Measurements from ENCODE around the gene CRYBG3. TPM values are rescaled to one million over a fixed set of nuclear protein-coding genes. Genes with fewer than 3 reads are reported as not detected.

CRYBG3 gene
- total RNA-seq, 1 experiment from 2014 or later, result 17.2 TPM

GRCh38 chr3:97810779-97811390 lies 10.9 kb upstream of the CRYBG3 start:
- CTCF ChIA-PET, result interaction anchor here (0.6 kb wide), 1 partner anchor 42 kb away, joined by 3 read pairs; no protein-coding TSS in a partner anchor
- POLR2A ChIA-PET (ENCODE audit: unreplicated experiment), result no interaction called here

DNA sequence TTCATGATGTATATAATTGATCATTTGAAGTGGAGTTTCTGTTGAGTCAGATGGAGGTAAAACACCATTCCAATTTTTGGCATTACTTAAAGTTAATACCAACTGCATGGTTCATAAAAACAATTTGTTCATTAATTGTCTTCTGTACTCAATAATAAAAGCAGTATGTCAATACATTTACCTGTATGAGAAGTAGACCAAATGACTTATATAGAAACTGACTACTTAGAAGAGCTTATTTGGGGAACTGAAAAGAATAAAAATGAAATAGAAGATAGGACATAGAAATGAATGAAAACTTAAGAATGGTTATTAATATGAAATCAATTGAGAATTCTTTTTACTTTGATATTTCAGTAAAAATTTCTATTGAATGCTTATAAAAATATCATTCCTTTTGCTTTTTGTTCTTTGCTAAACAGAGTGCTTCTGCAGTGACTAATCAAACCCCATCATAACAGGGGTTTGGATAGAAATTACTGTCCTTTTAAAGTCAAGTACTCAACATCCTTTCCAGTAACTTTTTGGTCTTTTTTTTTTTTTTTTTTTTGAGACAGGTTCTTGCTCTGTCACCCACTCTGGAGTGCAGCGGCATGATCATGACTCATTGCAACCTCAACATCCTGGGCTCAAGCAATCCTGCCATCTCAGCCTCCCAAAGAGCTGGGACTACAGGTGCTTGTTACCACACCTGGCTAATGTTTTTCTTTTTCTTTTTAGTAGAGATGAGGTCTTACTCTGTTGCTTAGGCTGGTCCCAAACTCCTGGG lies 6.5 kb upstream of the CRYBG3 start:
- POLR2A ChIA-PET (ENCODE audit: unreplicated experiment), result interaction anchor here (0.6 to 0.7 kb wide), 2 partner anchors 163 to 1606 kb away, joined by 4 read pairs; no protein-coding TSS in a partner anchor

More at GRCh38 chr3:97810779-97811390, 10.9 kb upstream of the CRYBG3 start:
- Histone ChIP-seq H2AFZ (no peak overlapping the region), H3K4me1 (replicated peaks; ENCODE audit: insufficient read depth) (peaks cover 19% of the 10 kb centered on the region), H3K36me3 (ENCODE audit: low read depth) (no peaks in the 10 kb centered on the region), H4K20me1 (ENCODE audit: insufficient read depth) (no peaks in the 10 kb centered on the region), H3K27ac (no peak overlapping the region), H3K4me3 (no peak overlapping the region), H3K79me2 (ENCODE audit: low read depth) (no peaks in the 10 kb centered on the region), H3K27me3 (ENCODE audit: insufficient read depth, low read depth) (no peaks in the 10 kb centered on the region), H3K9me2 (ENCODE audit: insufficient read depth) (no peaks in the 10 kb centered on the region; the same call in 1 of the 2 replicates), H3K9me3 (ENCODE audit: insufficient read depth, low read depth) (no peaks in the 10 kb centered on the region; the same call in 1 of the 2 replicates), H3K4me2 (no peak overlapping the region), H3F3A (ENCODE audit: insufficient read depth, low read depth) (no peaks in the 10 kb centered on the region; the same call in 1 of the 2 replicates)
- TF ChIP-seq, protein P1, sequence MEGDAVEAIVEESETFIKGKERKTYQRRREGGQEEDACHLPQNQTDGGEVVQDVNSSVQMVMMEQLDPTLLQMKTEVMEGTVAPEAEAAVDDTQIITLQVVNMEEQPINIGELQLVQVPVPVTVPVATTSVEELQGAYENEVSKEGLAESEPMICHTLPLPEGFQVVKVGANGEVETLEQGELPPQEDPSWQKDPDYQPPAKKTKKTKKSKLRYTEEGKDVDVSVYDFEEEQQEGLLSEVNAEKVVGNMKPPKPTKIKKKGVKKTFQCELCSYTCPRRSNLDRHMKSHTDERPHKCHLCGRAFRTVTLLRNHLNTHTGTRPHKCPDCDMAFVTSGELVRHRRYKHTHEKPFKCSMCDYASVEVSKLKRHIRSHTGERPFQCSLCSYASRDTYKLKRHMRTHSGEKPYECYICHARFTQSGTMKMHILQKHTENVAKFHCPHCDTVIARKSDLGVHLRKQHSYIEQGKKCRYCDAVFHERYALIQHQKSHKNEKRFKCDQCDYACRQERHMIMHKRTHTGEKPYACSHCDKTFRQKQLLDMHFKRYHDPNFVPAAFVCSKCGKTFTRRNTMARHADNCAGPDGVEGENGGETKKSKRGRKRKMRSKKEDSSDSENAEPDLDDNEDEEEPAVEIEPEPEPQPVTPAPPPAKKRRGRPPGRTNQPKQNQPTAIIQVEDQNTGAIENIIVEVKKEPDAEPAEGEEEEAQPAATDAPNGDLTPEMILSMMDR (conservative IDR thresholded peaks at IDR 0.05), result no peak
- no peak for TF ChIP-seq EZH2 (IDR thresholded peaks at IDR 0.05; ENCODE audit: low read depth)
- peak in 1 of 2 experiments; percentile 59 for DNase-seq
- BruUV-seq (replicated peaks), result no TSS peak
- intact Hi-C loops (cut with micrococcal nuclease; ENCODE audit: unreplicated experiment), result no loop called here

DNA sequence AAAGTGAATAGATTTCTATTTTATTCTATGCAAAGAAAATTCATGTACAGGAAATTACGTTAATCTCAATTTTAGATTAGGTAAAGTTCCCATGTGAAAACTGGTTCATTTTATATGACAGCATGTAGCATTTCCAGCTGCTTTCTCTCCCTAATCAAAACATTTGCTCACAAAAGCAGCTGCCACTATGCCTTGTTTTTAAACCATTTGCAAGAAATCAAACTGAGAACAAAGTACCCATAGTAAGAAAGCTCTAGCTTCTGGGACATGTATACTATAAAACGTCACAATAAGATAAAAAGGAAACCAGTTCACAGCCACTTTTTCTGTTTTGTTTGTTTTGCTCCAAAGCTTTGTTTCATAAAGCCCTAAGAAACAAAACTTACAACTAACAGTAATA lies 5.0 kb upstream of the CRYBG3 start:
- Histone ChIP-seq H3K79me2 (ENCODE audit: low read depth) (no peaks in the 10 kb centered on the region), H2AFZ (no peak overlapping the region), H3K9me2 (ENCODE audit: insufficient read depth) (no peaks in the 10 kb centered on the region; the same call in 1 of the 2 replicates), H3K27me3 (ENCODE audit: insufficient read depth, low read depth) (no peaks in the 10 kb centered on the region), H3F3A (ENCODE audit: insufficient read depth, low read depth) (peaks cover 11% of the 10 kb centered on the region; the same call in 1 of the 2 replicates), H3K4me2 (no peak overlapping the region), H3K36me3 (ENCODE audit: low read depth) (no peaks in the 10 kb centered on the region), H3K27ac (no peak overlapping the region), H3K9me3 (ENCODE audit: insufficient read depth, low read depth) (no peaks in the 10 kb centered on the region; the same call in 1 of the 2 replicates), H3K4me3 (no peak overlapping the region), H3K4me1 (replicated peaks; ENCODE audit: insufficient read depth) (peaks cover 21% of the 10 kb centered on the region), H4K20me1 (ENCODE audit: insufficient read depth) (no peaks in the 10 kb centered on the region)
- no TSS peak for BruUV-seq (replicated peaks)
- ChIA-PET CTCF (interaction anchor here (0.6 kb wide), 1 partner anchor 180 kb away, joined by 3 read pairs; no protein-coding TSS in a partner anchor), POLR2A (ENCODE audit: unreplicated experiment) (interaction anchor here (0.6 kb wide), 1 partner anchor 147 kb away, joined by 6 read pairs; no protein-coding TSS in a partner anchor)
- no peak for DNase-seq
- intact Hi-C loops (cut with micrococcal nuclease; ENCODE audit: unreplicated experiment), result no loop called here
- TF ChIP-seq, protein P1 (conservative IDR thresholded peaks at IDR 0.05), result no peak
- no peak for TF ChIP-seq EZH2 (IDR thresholded peaks at IDR 0.05; ENCODE audit: low read depth)

More for the DNA sequence above, 6.5 kb upstream of the CRYBG3 start:
- no peaks in the 10 kb centered on the region for H3K27me3 ChIP-seq (ENCODE audit: insufficient read depth, low read depth)
- H3K36me3 ChIP-seq (ENCODE audit: low read depth), result no peaks in the 10 kb centered on the region
- H3K27ac ChIP-seq, result peak overlapping the region; percentile 36
- intact Hi-C loops (cut with micrococcal nuclease; ENCODE audit: unreplicated experiment), result no loop called here
- peak; percentile 66 to 88 for DNase-seq
- no TSS peak for BruUV-seq (replicated peaks)
- no peaks in the 10 kb centered on the region for H4K20me1 ChIP-seq (ENCODE audit: insufficient read depth)
- no peaks in the 10 kb centered on the region for H3K79me2 ChIP-seq (ENCODE audit: low read depth)
- H3K4me3 ChIP-seq, result no peak overlapping the region
- TF ChIP-seq, protein P1 (conservative IDR thresholded peaks at IDR 0.05), result no peak
- TF ChIP-seq EZH2 (IDR thresholded peaks at IDR 0.05; ENCODE audit: low read depth), result no peak
- H3K9me2 ChIP-seq (ENCODE audit: insufficient read depth), result no peaks in the 10 kb centered on the region; the same call in 1 of the 2 replicates
- CTCF ChIA-PET, result interaction anchor here (0.7 kb wide), 1 partner anchor 215 kb away, joined by 3 read pairs; no protein-coding TSS in a partner anchor
- no peak overlapping the region for H2AFZ ChIP-seq
- peak overlapping the region; percentile 30 for H3K4me2 ChIP-seq
- peaks cover 23% of the 10 kb centered on the region for H3K4me1 ChIP-seq (replicated peaks; ENCODE audit: insufficient read depth)
- H3F3A ChIP-seq (ENCODE audit: insufficient read depth, low read depth), result no peaks in the 10 kb centered on the region; the same call in 1 of the 2 replicates
- H3K9me3 ChIP-seq (ENCODE audit: insufficient read depth, low read depth), result no peaks in the 10 kb centered on the region; the same call in 1 of the 2 replicates
